NB4 (cell line): ENCODE measurements around the gene ADRM1.

Experiments used
- DNase-seq: peaks from one replicate; pipeline ENCODE4 v3.0.0; 2010; ENCODE audit warnings: low read depth
- H3K4me3 ChIP-seq: one replicate; pipeline ENCODE4 v1.5.1; 2011; ENCODE audit warnings: mild to moderate bottlenecking, low read depth, low read length, moderate library complexity
- MYC ChIP-seq: IDR thresholded peaks from 2 replicates; pipeline ENCODE4 v1.6.1; 2011; ENCODE audit warnings: low read depth, low read length
- POLR2A ChIP-seq: IDR thresholded peaks from 2 replicates; pipeline ENCODE4 v1.6.1; 2011; ENCODE audit warnings: mild to moderate bottlenecking; ENCODE audit not compliant: insufficient read length; ENCODE audit errors: extremely low read depth
- TF ChIP-seq, protein P1 (sequence below): IDR thresholded peaks from one replicate; pipeline ENCODE4 v1.5.1; 2012; ENCODE audit warnings: low read depth, low read length
- TF ChIP-seq, protein P2 (sequence below): IDR thresholded peaks from 2 replicates; pipeline ENCODE4 v1.6.1; 2011; ENCODE audit warnings: low read depth, low read length

ADRM1 gene

DNA sequence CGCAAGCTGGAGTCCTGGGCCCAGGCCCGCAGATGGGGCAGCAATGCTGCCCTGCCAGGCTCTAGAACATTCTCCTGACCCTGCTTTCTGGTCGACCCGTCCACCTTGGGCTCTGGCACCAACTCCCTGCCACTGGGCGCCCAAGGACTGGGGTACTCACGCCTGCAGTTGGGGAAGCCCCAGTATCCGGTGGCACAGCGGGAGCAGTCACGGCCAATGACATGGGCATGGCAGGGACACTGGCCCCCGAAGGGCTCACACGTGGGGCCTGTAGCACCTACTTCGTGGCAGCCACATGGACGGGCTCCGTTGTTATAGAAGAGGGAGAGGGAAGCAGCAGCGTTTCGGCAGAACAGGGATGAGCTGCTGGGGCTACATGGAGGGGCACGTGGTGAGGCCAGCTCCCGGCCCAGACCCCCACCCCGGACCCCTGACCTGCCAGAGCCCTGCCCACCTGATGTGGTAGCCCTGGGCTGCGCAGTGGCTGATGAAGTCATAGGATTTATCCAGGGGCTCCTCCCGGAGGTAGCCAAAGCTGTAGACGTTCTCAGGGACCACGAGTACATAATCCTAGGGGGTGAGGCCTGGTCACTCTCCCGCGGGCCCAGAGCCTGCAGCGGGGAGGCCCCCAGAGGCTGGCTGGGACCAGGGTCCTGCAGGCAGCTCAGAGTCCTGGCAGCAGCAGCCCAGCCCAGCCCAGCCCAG, 26.0 kb downstream of the ADRM1 start:
- no peak for DNase-seq
- TF ChIP-seq POLR2A (no peak), MYC (no peak)
- TF ChIP-seq, protein P1, sequence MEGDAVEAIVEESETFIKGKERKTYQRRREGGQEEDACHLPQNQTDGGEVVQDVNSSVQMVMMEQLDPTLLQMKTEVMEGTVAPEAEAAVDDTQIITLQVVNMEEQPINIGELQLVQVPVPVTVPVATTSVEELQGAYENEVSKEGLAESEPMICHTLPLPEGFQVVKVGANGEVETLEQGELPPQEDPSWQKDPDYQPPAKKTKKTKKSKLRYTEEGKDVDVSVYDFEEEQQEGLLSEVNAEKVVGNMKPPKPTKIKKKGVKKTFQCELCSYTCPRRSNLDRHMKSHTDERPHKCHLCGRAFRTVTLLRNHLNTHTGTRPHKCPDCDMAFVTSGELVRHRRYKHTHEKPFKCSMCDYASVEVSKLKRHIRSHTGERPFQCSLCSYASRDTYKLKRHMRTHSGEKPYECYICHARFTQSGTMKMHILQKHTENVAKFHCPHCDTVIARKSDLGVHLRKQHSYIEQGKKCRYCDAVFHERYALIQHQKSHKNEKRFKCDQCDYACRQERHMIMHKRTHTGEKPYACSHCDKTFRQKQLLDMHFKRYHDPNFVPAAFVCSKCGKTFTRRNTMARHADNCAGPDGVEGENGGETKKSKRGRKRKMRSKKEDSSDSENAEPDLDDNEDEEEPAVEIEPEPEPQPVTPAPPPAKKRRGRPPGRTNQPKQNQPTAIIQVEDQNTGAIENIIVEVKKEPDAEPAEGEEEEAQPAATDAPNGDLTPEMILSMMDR: no peak
- TF ChIP-seq, protein P2, sequence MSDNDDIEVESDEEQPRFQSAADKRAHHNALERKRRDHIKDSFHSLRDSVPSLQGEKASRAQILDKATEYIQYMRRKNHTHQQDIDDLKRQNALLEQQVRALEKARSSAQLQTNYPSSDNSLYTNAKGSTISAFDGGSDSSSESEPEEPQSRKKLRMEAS: no peak
- no peak overlapping the region for H3K4me3 ChIP-seq

DNA sequence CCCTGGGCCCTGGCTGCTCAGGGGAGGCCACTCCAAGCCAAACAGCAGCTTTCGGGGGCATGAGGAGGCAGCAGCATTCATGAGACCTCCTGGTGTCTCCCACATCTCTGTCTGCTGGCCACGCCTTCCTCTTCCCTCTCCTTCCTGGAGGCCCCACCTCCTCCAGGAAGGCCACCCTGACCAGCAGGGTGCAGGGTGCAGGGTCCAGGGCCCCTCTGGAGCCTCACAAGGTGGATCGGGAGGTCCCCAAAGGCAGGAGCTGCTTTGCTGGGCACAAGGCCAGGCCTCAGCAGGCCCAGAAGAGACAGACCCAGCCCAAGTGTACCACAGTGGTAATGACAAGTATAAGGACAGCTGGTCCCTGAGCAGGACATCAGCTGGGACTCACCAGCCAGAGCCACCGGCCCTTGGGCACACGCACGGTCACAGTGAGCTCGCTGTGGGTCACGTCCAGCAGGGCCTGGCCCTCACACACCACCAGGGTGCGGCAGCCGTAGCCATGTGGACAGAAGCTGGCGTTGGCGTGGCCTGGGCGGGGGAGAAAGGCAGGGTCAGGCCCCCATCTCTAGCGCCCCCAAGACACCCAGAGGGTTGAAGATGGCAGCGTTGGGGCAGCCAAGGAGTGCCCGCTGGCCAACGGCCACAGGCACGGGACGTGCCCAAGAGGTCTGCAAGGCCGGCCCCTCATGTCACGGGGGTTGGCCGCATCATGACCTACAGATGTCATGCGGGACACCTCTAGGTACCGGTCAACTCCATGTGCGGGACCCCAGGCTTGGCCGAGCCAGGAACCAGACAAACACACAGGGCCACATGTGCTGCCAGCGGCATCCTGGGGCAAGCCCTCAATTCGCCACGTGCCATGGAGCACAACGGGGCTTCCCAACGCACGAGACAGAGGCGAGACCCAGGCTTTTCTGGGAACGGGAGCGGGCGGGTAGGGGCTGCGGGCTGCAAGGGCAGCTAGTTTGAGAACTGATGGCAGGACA, 26.9 kb downstream of the ADRM1 start:
- no peak for TF ChIP-seq MYC
- no peak for TF ChIP-seq POLR2A
- TF ChIP-seq, protein P1: no peak
- TF ChIP-seq, protein P2: no peak
- no peak overlapping the region for H3K4me3 ChIP-seq
- DNase-seq: no peak

DNA sequence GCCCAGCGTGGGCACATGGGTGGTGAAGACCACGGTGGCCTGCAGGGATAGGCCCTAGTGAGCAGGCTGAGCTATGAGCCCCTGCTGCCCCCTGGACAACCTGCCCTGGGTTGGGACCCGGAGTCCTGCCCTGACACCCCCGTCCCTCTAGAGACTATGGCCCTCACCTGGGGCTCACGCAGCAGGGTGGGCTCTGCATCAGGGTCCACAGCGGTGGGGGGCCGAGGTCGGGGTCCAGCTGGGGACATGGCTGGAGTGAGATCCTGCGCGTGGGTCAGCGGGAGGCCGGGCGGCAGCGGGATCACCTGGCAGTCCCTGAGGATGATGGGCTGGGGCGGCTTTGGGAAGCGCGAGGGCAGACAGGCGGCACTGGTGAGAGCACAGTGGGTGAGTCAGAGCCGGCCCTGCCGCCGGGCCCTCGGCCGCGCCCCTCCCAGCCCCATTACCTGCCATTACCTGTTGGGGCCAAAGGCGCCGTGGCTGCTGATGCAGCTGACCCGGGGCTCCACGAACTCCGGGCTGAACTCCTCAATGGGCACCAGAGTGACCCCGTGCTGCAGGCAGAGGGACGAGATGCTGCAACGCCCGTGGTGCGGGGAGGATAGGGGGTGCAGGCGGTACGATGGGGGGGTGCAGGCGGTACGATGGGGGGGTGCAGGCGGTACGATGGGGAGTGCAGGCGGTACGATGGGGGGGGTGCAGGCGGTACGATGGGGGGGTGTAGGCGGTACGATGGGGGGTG, 27.9 kb downstream of the ADRM1 start:
- no peak for DNase-seq
- TF ChIP-seq, protein P1: no peak
- TF ChIP-seq MYC (no peak), POLR2A (no peak)
- TF ChIP-seq, protein P2: no peak
- no peak overlapping the region for H3K4me3 ChIP-seq

DNA sequence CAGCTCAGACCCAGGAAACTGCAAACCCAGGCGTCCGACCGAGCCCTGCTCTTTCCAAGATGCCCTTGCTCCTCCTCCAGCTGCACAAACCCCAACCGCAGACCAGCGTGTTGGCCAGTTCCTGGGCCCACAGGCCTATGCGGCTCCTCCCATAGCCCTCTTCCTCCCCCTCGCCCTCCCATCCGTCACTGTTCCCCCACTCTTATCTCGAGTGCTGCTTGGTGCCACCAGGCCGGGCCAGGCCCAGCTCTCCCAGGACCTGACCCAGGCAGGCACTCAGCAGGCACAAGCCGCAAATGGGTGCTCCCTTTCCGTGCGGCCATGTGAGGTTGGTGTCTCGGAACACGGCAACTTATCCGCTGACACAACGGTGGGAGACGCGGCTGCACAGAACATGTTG, 28.6 kb downstream of the ADRM1 start:
- H3K4me3 ChIP-seq: no peak overlapping the region
- DNase-seq: no peak
- TF ChIP-seq MYC: no peak
- TF ChIP-seq, protein P1: no peak
- no peak for TF ChIP-seq POLR2A
- TF ChIP-seq, protein P2: no peak

DNA sequence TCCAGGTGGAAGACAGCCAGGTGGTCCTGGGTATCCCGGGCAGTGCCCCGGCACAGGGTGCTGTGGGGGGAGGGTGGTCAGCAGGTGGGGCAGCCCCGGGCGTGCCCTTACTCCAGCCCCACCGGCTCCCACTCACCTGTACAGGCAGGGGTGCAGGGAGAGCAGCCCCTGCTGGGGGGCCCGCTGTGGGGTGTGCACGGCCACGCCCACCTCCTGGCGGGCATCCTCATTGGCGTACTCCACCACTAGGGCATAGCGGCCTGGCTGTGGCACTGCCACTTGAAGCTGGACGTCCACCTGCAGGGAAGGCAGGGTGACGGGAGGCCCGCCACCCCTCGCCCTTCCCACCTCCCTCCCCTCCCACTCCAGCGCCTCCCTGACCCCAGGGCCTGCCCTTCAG, 29.6 kb downstream of the ADRM1 start:
- H3K4me3 ChIP-seq: no peak overlapping the region
- TF ChIP-seq POLR2A: no peak
- TF ChIP-seq, protein P1: no peak
- no peak for TF ChIP-seq MYC
- TF ChIP-seq, protein P2: no peak
- no peak for DNase-seq
